K562 treated with DMSO at 1 percent for 12 hours (cell line): ENCODE results near the gene ZSCAN21. TPM values are rescaled to one million over a fixed set of nuclear protein-coding genes. Genes with fewer than 3 reads are reported as not detected.

Source experiments
- total RNA-seq: library from RNA; unstranded; fragments of 300-600 nt; gene quantifications from 2 replicates; pipeline ENCODE4 v1.2.3, GENCODE V29; 2022; ENCODE audit not compliant: insufficient read depth

Gene ZSCAN21
- 8.9 and 17.0 TPM in 2 replicates for total RNA-seq

GRCh38 chr7:100049441-100050291 lies at the start of gene ZSCAN21:
ZSCAN21 (plus strand) TSS chr7:100049774; CDS start chr7:100057007, 7,233 bp downstream.

DNA sequence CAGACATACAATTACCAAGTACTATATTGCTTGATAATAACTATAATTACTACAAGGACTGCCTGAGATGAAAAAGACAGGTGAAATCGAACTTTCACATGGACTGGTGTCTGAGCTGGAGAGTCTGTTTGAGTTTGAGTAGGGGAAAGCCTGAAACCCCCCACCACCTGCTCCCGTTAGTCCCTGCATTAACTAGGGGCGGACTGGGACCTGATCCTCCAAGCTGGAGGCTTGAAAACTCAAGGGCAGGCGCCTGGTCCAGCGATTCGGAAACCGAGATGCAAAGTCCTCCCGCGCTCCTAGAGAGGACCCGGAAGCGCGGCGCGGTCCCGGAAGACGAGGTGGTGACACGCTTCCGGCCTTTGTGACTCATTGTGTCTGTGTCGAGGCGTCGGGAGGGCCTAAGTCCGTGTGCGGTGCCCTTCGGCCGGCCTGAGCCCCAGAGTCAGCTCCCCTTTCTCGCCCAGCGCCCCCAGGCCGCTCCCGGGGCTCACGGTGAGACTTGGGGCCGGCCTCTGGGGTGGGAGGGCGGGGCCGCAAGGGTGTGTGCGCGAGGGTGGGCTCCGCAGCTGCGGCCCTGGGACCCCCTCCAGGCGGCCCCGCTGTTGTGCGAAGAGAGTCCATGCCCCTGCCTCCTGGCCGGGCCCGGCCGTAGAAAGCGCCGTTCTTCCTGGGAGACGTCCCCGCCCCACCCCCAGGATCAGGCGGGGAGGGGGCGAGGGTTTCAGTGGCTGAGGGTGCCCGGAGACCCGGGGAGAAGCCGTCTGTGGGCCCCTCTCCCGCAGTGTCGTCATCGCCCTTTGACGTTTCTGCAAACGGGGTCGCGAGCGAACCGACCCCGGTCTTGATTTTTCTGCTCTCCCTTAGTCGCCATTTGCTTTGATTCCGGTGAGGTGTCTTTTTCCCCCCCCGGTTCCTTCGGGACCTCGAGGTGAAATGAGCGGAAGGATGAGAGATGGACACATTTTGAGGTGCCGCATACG lies 34.1 kb upstream of the ZSCAN21 start, which contains the start of gene ZKSCAN1:
Gene ZKSCAN1, plus strand, starts transcription at position 365 of the 983 bp plus-strand sequence. CDS start 7,911 bp downstream, outside the sequence.

GRCh38 chr7:100081535-100082102 lies 32.0 kb downstream of the ZSCAN21 start, which contains the start of gene ZNF3:
ZNF3 (minus strand) TSS chr7:100081723; CDS start chr7:100077357, 4,366 bp downstream.

GRCh38 chr7:100088621-100089457 lies 39.3 kb downstream of the ZSCAN21 start, which contains the start of gene COPS6:
COPS6 (plus strand) TSS chr7:100088969; CDS start chr7:100088991, 22 bp downstream.

DNA sequence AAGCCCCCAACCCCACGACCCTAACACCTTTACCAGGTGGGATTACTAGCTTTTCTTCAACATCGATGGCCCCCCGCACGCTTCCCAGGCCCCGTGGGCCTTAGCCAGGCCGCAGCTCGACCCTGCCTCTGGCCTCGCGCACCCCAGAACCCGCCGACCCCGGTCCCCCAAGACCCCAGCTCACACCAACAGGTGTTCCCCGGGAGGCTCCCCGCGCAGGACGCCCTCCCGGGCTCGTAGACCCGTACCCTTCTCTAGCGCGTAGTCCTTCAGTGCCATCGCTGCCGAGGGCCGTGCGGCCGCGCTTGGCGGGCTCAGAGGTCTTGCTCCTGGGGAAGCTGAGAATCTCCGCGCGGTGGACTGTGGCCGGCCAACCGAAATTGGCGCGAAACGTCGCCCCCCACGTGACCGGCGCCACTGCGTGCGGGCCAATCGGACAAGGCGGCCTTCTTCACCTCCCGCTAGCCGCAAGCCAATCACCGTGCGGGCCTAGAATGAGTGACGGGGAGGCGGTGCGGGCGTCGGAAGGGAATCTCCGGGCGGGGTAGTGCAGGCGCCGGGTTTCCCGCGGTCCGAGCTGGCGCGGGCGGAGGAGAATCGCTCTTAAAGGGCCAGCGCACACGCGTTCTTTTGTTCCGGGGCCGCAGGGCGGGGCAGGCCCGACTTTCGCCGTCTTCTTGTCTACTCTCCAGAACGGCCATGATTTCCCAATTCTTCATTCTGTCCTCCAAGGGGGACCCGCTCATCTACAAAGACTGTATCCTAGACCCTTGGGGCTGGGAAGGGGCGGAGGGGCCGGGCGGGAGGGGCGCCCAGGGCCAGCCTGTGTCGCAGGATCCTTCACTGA lies 51.7 kb downstream of the ZSCAN21 start, which contains the start of the genes AP4M1 and MCM7:
Gene AP4M1, plus strand, starts transcription at position 628 of the 847 bp plus-strand sequence. Its CDS starts 72 bp downstream, at position 700.
Gene MCM7, minus strand, starts transcription at position 382 of the 847 bp plus-strand sequence. Its CDS starts 103 bp downstream, at position 279.

Other genes starting within 250 kb of the ZSCAN21 start
- not detected in 2 replicates for gene CYP3A43, start 221.8 kb upstream of the ZSCAN21 start, total RNA-seq
- gene OR2AE1, start 172.7 kb upstream of the ZSCAN21 start, total RNA-seq, result not detected in 2 replicates
- gene TRIM4, start 130.2 kb upstream of the ZSCAN21 start, total RNA-seq, result 22.1 and 47.3 TPM in 2 replicates
- not detected in 2 replicates for gene GJC3, start 120.2 kb upstream of the ZSCAN21 start, total RNA-seq
- not detected in 2 replicates for gene AZGP1, start 73.7 kb upstream of the ZSCAN21 start, total RNA-seq
- gene ZKSCAN1, start 34.2 kb upstream of the ZSCAN21 start, total RNA-seq, result 7.7 and 24.0 TPM in 2 replicates
- 20.8 and 32.0 TPM in 2 replicates for gene ZNF3, start 31.9 kb downstream of the ZSCAN21 start, total RNA-seq
- 137 and 153 TPM in 2 replicates for gene COPS6, start 39.2 kb downstream of the ZSCAN21 start, total RNA-seq
- 428 and 455 TPM in 2 replicates for gene MCM7, start 51.6 kb downstream of the ZSCAN21 start, total RNA-seq
- 17.2 and 19.9 TPM in 2 replicates for gene AP4M1, start 51.9 kb downstream of the ZSCAN21 start, total RNA-seq
- gene TAF6, start 69.6 kb downstream of the ZSCAN21 start, total RNA-seq, result 54.3 and 104 TPM in 2 replicates
- gene CNPY4, start 69.9 kb downstream of the ZSCAN21 start, total RNA-seq, result 9.2 and 11.9 TPM in 2 replicates
- 4.0 and 6.1 TPM in 2 replicates for gene MBLAC1, start 77.2 kb downstream of the ZSCAN21 start, total RNA-seq
- 285 and 449 TPM in 2 replicates for gene LAMTOR4, start 99.1 kb downstream of the ZSCAN21 start, total RNA-seq
- gene TRAPPC14, start 108.9 kb downstream of the ZSCAN21 start, total RNA-seq, result 36.9 and 43.3 TPM in 2 replicates
- 5.9 and 6.2 TPM in 2 replicates for gene GAL3ST4, start 118.8 kb downstream of the ZSCAN21 start, total RNA-seq
- 0.52 and 6.1 TPM in 2 replicates for gene GPC2, start 127.6 kb downstream of the ZSCAN21 start, total RNA-seq
- 3.4 and 9.1 TPM in 2 replicates for gene STAG3, start 128.1 kb downstream of the ZSCAN21 start, total RNA-seq
- gene PVRIG, start 170.2 kb downstream of the ZSCAN21 start, total RNA-seq, result not detected in 2 replicates